Measurements from ENCODE around the gene ROS1.

The ROS1 gene

DNA sequence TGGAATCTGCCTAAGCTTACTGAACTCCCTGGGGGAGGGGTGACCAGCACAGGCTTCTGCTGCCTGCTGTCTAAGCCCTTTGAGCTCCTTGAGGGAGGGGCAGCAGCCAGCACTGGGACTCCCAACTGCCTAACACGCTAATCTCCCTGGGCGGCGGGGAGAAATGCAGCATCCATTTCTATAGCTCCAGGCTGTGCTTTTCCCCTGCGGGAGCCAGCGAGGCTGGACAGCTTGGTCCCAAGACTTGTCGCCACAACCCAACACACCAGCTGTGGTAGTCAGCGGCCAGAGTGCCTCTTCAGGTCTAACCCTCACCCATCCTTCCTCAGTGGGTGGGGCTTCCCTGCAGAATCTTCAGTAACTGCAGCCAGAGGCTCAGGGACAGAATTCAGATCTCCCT is 95.8 kb downstream of the ROS1 start:
- no peak overlapping the region for H3K27ac Mint-ChIP-seq
- no peaks in the 10 kb centered on the region for H3K36me3 Mint-ChIP-seq (ENCODE audit: low read depth)
- intact Hi-C loops (cut with micrococcal nuclease): no loop called here
- no peak overlapping the region for H3K4me3 Mint-ChIP-seq
- no peaks in the 10 kb centered on the region for H3K4me1 Mint-ChIP-seq (ENCODE audit: low read depth)
- peaks cover 2% of the 10 kb centered on the region for H3K27me3 Mint-ChIP-seq
- peaks cover 21% of the 10 kb centered on the region for H3K9me3 Mint-ChIP-seq

DNA sequence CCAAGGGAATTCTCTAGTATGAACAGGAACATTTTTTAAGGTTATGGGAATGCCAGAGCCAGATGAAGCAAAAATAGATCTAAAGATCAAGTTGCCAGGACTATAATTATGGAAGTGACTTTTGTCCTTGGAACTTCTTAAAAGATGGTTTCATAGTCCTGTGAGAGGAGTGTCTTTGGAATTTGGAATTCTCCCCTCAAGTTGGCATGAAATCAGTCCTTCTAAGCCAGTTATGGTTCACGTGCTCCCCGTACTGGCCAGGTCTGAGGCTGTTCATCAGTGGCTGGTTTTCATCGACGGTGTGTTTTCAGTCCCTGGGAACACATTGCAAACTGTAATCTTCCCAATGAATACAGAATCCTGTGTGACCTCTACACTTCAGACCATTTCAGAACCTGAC is 97.2 kb downstream of the ROS1 start:
- H3K36me3 Mint-ChIP-seq (ENCODE audit: low read depth): no peaks in the 10 kb centered on the region
- H3K9me3 Mint-ChIP-seq: peaks cover 21% of the 10 kb centered on the region
- intact Hi-C loops (cut with micrococcal nuclease): no loop called here
- no peaks in the 10 kb centered on the region for H3K4me1 Mint-ChIP-seq (ENCODE audit: low read depth)
- peaks cover 2% of the 10 kb centered on the region for H3K27me3 Mint-ChIP-seq
- H3K27ac Mint-ChIP-seq: no peak overlapping the region
- no peak overlapping the region for H3K4me3 Mint-ChIP-seq

DNA sequence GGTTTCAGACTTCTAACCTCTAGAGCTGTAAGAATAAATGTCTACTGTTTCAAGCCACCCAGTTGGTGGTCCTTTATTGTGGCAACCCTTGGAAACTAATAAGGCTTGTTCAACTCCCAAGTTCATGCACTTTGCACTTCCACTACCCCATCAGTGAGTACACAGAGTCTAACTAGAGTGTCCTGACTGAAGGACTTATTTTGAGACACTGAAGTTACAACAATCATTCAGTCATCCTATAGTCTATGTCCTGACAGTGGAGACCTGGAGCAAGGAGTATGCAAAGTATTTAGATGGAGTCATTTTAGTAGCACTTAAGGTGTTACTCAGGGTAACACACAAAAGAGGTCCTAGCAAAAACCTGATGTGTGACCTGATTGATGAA is 97.7 kb downstream of the ROS1 start:
- Mint-ChIP-seq H3K9me3 (peaks cover 21% of the 10 kb centered on the region), H3K4me3 (no peak overlapping the region), H3K27ac (no peak overlapping the region), H3K27me3 (peaks cover 2% of the 10 kb centered on the region), H3K36me3 (ENCODE audit: low read depth) (no peaks in the 10 kb centered on the region), H3K4me1 (ENCODE audit: low read depth) (no peaks in the 10 kb centered on the region)
- intact Hi-C loops (cut with micrococcal nuclease): no loop called here

GRCh38 chr6:117327149-117328004 is 98.4 kb downstream of the ROS1 start:
- Mint-ChIP-seq H3K27me3 (peaks cover 2% of the 10 kb centered on the region), H3K4me3 (no peak overlapping the region), H3K9me3 (peaks cover 17% of the 10 kb centered on the region), H3K36me3 (ENCODE audit: low read depth) (no peaks in the 10 kb centered on the region), H3K27ac (no peak overlapping the region), H3K4me1 (ENCODE audit: low read depth) (no peaks in the 10 kb centered on the region)
- intact Hi-C loops (cut with micrococcal nuclease): no loop called here

GRCh38 chr6:117326396-117326795 is 99.3 kb downstream of the ROS1 start:
- Mint-ChIP-seq H3K4me1 (ENCODE audit: low read depth) (no peaks in the 10 kb centered on the region), H3K9me3 (peaks cover 9% of the 10 kb centered on the region), H3K27ac (no peak overlapping the region), H3K36me3 (ENCODE audit: low read depth) (no peaks in the 10 kb centered on the region), H3K27me3 (no peaks in the 10 kb centered on the region), H3K4me3 (no peak overlapping the region)
- intact Hi-C loops (cut with micrococcal nuclease): no loop called here

DNA sequence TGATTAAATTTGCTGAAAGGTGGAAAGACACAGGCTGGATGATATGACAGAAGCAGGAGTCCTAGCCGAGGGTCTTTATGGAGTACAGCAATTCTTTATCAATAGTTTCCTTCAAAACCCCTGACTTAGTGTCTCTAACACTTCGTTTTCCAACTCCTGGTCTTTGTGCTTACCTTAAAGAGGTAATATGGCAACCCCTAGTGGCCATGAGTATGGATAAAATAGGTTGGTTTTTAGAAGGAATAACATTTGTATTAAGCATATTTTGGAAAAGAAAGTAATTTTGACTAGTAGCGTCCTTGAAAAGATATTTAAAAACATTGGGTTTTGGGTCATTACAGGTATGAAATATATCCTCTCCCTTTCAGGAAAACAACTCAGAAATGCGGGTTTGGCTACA is 108.5 kb downstream of the ROS1 start:
- H3K27me3 Mint-ChIP-seq: no peaks in the 10 kb centered on the region
- no peaks in the 10 kb centered on the region for H3K36me3 Mint-ChIP-seq (ENCODE audit: low read depth)
- no peak overlapping the region for H3K27ac Mint-ChIP-seq
- no peaks in the 10 kb centered on the region for H3K4me1 Mint-ChIP-seq (ENCODE audit: low read depth)
- intact Hi-C loops (cut with micrococcal nuclease): no loop called here
- H3K4me3 Mint-ChIP-seq: no peak overlapping the region
- no peaks in the 10 kb centered on the region for H3K9me3 Mint-ChIP-seq

- H3K36me3 Mint-ChIP-seq (ENCODE audit: low read depth): no peaks in the 10 kb centered on the region
- no peaks in the 10 kb centered on the region for H3K27me3 Mint-ChIP-seq
- no peaks in the 10 kb centered on the region for H3K4me1 Mint-ChIP-seq (ENCODE audit: low read depth)
- no peak overlapping the region for H3K27ac Mint-ChIP-seq
- intact Hi-C loops (cut with micrococcal nuclease): no loop called here
- no peak overlapping the region for H3K4me3 Mint-ChIP-seq
- H3K9me3 Mint-ChIP-seq: no peaks in the 10 kb centered on the region
These were observed 114.0 kb downstream of the ROS1 start for GRCh38 chr6:117311726-117312125.

DNA sequence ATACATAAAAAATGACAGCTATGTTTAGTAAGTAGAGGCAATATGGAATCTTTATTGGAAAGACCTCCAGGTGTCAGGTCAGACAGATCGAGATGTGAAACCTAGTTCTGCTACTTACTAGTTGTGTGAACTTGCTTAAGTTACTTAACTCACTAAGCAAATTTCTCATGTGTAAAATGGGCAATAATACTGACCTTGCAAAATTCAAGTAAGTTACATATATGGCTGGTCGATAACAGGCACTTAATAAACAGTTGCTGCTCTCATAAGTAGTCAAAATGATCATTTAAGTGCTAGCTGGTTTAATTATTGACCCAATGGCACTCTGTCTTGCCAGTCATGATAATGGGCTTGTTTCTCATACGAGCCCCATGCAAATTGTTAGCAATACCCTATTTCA is 114.4 kb downstream of the ROS1 start:
- H3K27me3 Mint-ChIP-seq: no peaks in the 10 kb centered on the region
- H3K27ac Mint-ChIP-seq: no peak overlapping the region
- intact Hi-C loops (cut with micrococcal nuclease): no loop called here
- H3K36me3 Mint-ChIP-seq (ENCODE audit: low read depth): no peaks in the 10 kb centered on the region
- no peak overlapping the region for H3K4me3 Mint-ChIP-seq
- H3K9me3 Mint-ChIP-seq: no peaks in the 10 kb centered on the region
- H3K4me1 Mint-ChIP-seq (ENCODE audit: low read depth): no peaks in the 10 kb centered on the region

- Mint-ChIP-seq H3K4me3 (no peak overlapping the region), H3K27me3 (no peaks in the 10 kb centered on the region), H3K9me3 (no peaks in the 10 kb centered on the region), H3K27ac (no peak overlapping the region), H3K4me1 (ENCODE audit: low read depth) (no peaks in the 10 kb centered on the region), H3K36me3 (ENCODE audit: low read depth) (no peaks in the 10 kb centered on the region)
- intact Hi-C loops (cut with micrococcal nuclease): no loop called here
These were observed 116.1 kb downstream of the ROS1 start for GRCh38 chr6:117309611-117310010.

DNA sequence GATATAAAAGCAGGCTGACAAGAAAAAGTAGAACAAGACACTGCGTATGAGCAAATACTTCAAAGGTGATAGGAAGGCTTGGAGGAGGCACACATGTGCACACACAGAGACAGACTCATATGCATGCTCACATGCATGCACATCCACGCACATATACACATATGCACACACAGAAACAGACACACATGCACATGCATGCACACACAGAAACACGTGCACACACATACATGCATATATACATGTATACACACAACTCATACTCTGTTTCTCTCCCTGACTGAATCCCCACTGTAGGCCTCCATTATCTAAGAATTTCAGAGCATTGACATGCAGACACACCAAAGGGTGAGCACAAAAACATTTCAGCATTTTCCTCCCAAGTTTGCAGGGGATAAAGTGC is 116.7 kb downstream of the ROS1 start:
- H3K27me3 Mint-ChIP-seq: no peaks in the 10 kb centered on the region
- intact Hi-C loops (cut with micrococcal nuclease): no loop called here
- no peak overlapping the region for H3K27ac Mint-ChIP-seq
- H3K36me3 Mint-ChIP-seq (ENCODE audit: low read depth): no peaks in the 10 kb centered on the region
- H3K9me3 Mint-ChIP-seq: no peaks in the 10 kb centered on the region
- H3K4me1 Mint-ChIP-seq (ENCODE audit: low read depth): no peaks in the 10 kb centered on the region
- H3K4me3 Mint-ChIP-seq: no peak overlapping the region

DNA sequence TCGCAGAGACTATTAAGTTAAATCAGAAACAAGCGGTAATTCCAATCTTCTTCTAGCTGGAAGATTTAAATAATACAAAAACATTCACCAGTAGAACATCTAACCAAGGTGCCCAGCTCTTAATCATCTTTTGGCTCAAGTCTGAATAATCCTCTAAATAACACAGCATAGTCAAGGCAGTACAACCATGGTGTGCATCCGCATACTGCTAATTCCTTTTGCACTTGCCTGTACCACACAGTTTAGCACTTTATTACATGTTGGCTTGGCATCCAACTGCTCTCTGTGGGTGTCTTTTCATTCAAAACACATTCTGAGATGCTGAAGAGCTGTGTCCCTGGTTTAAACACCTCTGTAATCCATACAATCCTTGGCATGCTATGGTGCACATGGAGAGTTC is 118.1 kb downstream of the ROS1 start:
- intact Hi-C loops (cut with micrococcal nuclease): no loop called here
- Mint-ChIP-seq H3K4me3 (no peak overlapping the region), H3K9me3 (no peaks in the 10 kb centered on the region), H3K4me1 (ENCODE audit: low read depth) (no peaks in the 10 kb centered on the region), H3K36me3 (ENCODE audit: low read depth) (no peaks in the 10 kb centered on the region), H3K27me3 (no peaks in the 10 kb centered on the region), H3K27ac (no peak overlapping the region)

DNA sequence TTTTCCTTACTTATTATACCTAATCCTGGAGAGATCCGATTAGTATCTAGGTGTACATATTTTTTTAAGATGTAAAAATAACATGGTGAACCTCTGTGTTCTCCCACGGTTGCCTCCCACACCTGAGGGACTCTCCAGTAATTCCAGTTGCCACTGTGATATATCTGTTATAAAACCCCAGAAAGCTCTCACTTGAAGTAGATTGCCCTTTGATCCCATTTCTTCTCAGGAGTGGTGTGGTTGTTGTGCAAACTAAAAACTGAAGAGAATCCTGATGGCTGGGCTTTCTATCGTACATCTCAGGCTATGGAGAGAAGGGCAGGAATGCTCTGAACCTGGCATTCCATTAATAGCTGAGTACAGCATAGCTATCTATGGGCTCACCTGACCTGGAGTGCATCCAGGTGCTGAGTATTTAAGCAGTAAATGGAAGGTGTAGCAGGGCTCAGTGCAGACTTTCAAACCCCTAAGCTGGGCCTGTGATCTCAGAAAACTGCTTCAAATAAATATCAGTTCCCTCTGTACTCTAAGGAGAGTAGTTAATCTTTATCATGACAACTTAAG is 119.4 kb downstream of the ROS1 start:
- Mint-ChIP-seq H3K27ac (no peak overlapping the region), H3K4me1 (ENCODE audit: low read depth) (no peaks in the 10 kb centered on the region), H3K9me3 (no peaks in the 10 kb centered on the region), H3K36me3 (ENCODE audit: low read depth) (no peaks in the 10 kb centered on the region), H3K27me3 (no peaks in the 10 kb centered on the region), H3K4me3 (no peak overlapping the region)
- intact Hi-C loops (cut with micrococcal nuclease): no loop called here

DNA sequence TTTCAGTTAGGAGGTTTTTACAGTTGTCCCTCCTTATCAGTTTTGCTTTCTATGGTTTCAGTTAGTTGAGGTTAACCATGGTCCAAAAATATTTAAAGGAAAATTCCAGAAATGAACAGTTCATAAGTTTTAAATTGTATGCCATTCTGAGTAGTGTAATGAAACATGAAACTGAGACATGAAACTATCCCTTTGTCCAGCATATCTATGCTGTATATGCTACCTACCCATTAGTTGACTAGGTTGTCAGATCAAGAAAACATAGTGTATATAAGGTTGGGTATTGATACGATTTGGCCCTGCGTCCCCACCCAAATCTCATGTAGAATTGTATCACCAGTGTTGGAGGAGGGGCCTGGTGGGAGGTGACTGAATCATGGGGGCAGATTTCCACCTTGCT is 121.3 kb downstream of the ROS1 start:
- H3K27me3 Mint-ChIP-seq: no peaks in the 10 kb centered on the region
- no peak overlapping the region for H3K27ac Mint-ChIP-seq
- no peak overlapping the region for H3K4me3 Mint-ChIP-seq
- no peaks in the 10 kb centered on the region for H3K4me1 Mint-ChIP-seq (ENCODE audit: low read depth)
- intact Hi-C loops (cut with micrococcal nuclease): no loop called here
- H3K9me3 Mint-ChIP-seq: no peaks in the 10 kb centered on the region
- H3K36me3 Mint-ChIP-seq (ENCODE audit: low read depth): no peaks in the 10 kb centered on the region

DNA sequence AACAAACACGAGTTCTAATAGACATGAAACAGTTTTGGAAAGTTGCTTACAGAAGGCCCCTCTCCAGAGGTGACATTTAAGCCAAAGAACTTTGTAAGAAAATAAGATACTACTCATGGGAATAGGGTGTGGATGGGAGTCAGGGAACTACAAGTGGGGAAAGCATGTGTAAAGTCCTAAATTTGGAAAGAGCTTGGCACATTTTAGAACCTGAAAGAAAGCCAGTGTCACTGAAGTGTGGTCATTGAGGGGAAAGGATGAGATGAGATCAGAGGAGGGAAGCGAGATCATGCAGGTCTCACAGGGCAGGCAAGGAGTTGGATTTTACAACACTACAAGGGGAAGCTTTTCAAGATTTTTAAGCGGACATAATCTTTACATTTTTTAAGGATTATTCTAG is 122.4 kb downstream of the ROS1 start:
- Mint-ChIP-seq H3K27me3 (no peaks in the 10 kb centered on the region), H3K36me3 (ENCODE audit: low read depth) (no peaks in the 10 kb centered on the region), H3K4me3 (no peak overlapping the region), H3K4me1 (ENCODE audit: low read depth) (no peaks in the 10 kb centered on the region), H3K9me3 (no peaks in the 10 kb centered on the region), H3K27ac (no peak overlapping the region)
- intact Hi-C loops (cut with micrococcal nuclease): no loop called here

DNA sequence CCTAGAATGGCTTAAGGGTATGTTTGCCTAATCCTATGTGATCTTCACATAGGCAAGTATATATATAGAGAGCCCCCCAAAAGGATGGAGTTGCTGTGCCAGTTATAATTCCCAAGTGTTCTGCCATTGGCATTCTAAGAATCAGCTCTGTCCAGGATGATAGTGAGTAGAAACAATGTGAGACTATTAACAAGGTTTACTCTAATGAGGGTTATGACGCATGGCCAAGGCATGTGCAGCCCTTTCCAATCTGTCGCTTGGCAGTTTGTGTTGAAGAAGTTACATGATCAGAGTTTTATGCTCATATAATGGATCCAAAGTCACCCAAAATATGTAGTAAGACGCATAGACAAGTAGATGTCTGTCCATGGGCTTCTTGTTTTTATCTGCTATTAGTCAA is 126.8 kb downstream of the ROS1 start:
- Mint-ChIP-seq H3K9me3 (no peaks in the 10 kb centered on the region), H3K27ac (no peak overlapping the region), H3K36me3 (ENCODE audit: low read depth) (no peaks in the 10 kb centered on the region), H3K4me1 (ENCODE audit: low read depth) (no peaks in the 10 kb centered on the region), H3K27me3 (no peaks in the 10 kb centered on the region), H3K4me3 (no peak overlapping the region)
- intact Hi-C loops (cut with micrococcal nuclease): no loop called here

All from dendritic cell treated with granulocyte-macrophage colony-stimulating factor and Interleukin-4, amounts not matched to agents 40 ng/mL and 50 ng/mL, for 4 days (primary cell).